VCaP (cell line): ENCODE results near the gene SPG11.

Experiments
- H3K27ac ChIP-seq: fragments of 450-650 bp; 2 replicates; pipeline ENCODE4 v1.5.1; 2017
- CTCF ChIP-seq: fragments of 450-650 bp; conservative IDR thresholded peaks from 2 replicates; pipeline ENCODE4 v1.5.1; 2017; ENCODE audit warnings: mild to moderate bottlenecking, moderate library complexity

Gene SPG11

DNA sequence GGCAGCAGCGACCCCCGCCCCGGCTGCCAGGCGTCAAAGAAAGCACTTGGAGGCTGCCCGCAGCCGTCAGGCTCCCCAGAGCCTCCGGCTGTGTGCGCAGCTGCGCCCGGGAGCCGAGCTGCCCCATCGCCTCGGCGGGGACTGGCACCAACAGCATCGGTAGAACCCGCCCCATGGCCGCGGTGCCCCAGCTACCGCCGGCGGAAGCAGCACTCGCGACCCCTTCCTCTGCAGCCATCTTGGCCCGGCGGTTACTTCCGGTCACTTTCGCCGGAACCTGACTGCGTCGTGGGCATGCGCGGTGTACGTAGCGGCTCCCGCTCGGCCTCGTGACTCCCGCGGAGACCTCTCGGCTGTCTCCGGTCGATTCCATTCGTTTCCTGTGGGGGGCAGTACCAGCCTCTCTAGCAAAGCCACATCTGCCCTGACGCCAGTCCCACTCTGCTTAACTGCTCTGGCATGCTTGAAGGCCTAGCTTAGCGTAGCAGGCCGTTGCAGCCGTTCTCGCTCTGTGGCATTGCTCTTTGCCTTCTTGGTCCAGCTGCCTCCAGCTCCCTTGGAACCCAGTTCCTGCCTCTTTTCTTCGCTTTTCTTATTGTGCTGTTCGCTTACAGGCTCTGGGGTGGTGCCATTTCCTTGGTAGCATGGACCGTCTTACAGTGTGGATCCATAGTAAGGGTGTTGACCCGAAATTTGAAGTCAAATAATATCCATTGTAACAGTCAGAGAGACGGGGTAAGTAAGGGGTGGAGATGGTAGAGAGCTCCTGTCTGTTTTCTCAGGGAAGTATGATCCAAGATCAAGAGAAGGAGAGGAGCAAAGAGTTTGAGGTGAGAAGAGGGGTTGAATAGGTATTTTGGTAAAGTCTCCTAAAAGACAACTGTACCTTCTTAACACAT is at the start of gene SPG11:
Gene SPG11 (minus strand): TSS at position 253 of the 899 bp plus-strand sequence. CDS start 15 bp downstream, at position 238.
- peak within 1 kb of the TSS; percentile 95 for H3K27ac ChIP-seq
- peak; percentile 92 for TF ChIP-seq CTCF

DNA sequence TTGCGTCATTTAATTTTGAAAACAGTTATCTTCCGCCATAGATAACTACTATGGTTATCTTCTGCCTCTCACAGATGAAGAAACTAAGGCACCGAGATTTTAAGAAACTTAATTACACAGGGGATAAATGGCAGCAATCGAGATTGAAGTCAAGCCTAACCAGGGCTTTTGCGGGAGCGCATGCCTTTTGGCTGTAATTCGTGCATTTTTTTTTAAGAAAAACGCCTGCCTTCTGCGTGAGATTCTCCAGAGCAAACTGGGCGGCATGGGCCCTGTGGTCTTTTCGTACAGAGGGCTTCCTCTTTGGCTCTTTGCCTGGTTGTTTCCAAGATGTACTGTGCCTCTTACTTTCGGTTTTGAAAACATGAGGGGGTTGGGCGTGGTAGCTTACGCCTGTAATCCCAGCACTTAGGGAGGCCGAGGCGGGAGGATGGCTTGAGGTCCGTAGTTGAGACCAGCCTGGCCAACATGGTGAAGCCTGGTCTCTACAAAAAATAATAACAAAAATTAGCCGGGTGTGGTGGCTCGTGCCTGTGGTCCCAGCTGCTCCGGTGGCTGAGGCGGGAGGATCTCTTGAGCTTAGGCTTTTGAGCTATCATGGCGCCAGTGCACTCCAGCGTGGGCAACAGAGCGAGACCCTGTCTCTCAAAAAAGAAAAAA is 49.0 kb upstream of the SPG11 start:
- H3K27ac ChIP-seq, result peak overlapping the region; percentile 89
- TF ChIP-seq CTCF, result no peak

DNA sequence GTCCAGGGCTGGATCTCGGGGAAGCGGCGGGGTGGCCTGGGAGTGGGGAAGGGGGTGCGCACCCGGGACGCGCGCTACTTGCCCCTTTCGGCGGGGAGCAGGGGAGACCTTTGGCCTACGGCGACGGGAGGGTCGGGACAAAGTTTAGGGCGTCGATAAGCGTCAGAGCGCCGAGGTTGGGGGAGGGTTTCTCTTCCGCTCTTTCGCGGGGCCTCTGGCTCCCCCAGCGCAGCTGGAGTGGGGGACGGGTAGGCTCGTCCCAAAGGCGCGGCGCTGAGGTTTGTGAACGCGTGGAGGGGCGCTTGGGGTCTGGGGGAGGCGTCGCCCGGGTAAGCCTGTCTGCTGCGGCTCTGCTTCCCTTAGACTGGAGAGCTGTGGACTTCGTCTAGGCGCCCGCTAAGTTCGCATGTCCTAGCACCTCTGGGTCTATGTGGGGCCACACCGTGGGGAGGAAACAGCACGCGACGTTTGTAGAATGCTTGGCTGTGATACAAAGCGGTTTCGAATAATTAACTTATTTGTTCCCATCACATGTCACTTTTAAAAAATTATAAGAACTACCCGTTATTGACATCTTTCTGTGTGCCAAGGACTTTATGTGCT is 48.4 kb upstream of the SPG11 start:
- no peak for TF ChIP-seq CTCF
- peak overlapping the region; percentile 89 for H3K27ac ChIP-seq

DNA sequence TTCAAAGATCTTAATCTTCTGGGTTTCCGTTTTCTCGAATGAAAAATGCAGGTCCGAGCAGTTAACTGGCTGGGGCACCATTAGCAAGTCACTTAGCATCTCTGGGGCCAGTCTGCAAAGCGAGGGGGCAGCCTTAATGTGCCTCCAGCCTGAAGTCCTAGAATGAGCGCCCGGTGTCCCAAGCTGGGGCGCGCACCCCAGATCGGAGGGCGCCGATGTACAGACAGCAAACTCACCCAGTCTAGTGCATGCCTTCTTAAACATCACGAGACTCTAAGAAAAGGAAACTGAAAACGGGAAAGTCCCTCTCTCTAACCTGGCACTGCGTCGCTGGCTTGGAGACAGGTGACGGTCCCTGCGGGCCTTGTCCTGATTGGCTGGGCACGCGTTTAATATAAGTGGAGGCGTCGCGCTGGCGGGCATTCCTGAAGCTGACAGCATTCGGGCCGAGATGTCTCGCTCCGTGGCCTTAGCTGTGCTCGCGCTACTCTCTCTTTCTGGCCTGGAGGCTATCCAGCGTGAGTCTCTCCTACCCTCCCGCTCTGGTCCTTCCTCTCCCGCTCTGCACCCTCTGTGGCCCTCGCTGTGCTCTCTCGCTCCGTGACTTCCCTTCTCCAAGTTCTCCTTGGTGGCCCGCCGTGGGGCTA is 47.8 kb upstream of the SPG11 start, which contains the start of the genes B2M and PATL2:
Gene B2M (plus strand): TSS at position 422 of the 647 bp plus-strand sequence. CDS start 30 bp downstream, at position 452.
Gene PATL2 (minus strand): TSS at position 228 of the 647 bp plus-strand sequence. CDS start 34,833 bp downstream, outside the sequence.
- TF ChIP-seq CTCF, result no peak
- peak within 1 kb of the TSS; percentile 89 for H3K27ac ChIP-seq

DNA sequence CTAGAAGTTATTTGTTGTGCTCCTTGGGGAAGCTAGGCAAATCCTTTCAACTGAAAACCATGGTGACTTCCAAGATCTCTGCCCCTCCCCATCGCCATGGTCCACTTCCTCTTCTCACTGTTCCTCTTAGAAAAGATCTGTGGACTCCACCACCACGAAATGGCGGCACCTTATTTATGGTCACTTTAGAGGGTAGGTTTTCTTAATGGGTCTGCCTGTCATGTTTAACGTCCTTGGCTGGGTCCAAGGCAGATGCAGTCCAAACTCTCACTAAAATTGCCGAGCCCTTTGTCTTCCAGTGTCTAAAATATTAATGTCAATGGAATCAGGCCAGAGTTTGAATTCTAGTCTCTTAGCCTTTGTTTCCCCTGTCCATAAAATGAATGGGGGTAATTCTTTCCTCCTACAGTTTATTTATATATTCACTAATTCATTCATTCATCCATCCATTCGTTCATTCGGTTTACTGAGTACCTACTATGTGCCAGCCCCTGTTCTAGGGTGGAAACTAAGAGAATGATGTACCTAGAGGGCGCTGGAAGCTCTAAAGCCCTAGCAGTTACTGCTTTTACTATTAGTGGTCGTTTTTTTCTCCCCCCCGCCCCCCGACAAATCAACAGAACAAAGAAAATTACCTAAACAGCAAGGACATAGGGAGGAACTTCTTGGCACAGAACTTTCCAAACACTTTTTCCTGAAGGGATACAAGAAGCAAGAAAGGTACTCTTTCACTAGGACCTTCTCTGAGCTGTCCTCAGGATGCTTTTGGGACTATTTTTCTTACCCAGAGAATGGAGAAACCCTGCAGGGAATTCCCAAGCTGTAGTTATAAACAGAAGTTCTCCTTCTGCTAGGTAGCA is 47.0 kb upstream of the SPG11 start:
- TF ChIP-seq CTCF, result peak; percentile 43
- H3K27ac ChIP-seq, result peak overlapping the region; percentile 89

DNA sequence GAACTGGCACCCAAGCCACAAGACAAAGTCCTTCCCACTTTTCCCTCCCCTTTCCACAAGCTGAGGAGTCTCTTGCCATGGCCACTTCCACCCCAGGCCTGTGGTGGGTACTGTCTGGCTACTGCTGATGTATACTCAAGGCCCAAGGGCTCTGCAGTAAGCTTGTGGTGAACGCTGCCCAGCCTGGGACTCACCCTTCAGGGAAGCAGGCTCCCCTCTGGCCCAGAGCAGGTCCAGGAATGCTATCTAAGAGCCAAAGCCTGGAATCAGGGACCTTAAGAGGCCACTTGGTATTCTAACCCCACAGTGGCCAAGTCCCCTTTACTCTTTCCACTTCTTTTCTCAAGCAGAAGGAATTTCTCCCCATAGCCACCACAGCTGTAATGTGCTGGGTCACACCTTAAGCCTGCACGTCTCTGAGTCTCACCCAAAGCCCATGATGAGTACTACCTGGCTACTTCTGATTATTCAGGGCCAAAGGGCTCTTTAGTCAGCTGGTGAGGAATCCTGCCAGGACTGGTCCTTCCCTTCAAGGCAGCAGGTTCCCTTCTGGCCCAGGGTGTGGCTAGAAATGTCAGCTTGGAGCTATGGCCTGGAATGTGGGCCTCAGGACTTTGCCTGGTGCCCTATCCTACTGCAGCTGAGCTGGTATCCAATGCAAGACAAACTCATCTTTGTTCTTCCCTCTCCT is 43.6 kb upstream of the SPG11 start:
- TF ChIP-seq CTCF, result no peak
- no peak overlapping the region for H3K27ac ChIP-seq
